Fibroblast of skin of left quadriceps (primary cell): ENCODE data around the gene RAP1GAP2.
"Not testable (repeated sequence)": the region's sequence is repeated elsewhere in the genome, so short reads cannot be mapped to it uniquely, and the experiment has no call there.

ENCODE experiments used
- DNase-seq, 2 experiments: peaks; one replicate each; pipeline ENCODE4 v3.0.0-alpha.2; 2013; ENCODE audit warnings: low read depth in 2 of 2

The RAP1GAP2 gene

DNA sequence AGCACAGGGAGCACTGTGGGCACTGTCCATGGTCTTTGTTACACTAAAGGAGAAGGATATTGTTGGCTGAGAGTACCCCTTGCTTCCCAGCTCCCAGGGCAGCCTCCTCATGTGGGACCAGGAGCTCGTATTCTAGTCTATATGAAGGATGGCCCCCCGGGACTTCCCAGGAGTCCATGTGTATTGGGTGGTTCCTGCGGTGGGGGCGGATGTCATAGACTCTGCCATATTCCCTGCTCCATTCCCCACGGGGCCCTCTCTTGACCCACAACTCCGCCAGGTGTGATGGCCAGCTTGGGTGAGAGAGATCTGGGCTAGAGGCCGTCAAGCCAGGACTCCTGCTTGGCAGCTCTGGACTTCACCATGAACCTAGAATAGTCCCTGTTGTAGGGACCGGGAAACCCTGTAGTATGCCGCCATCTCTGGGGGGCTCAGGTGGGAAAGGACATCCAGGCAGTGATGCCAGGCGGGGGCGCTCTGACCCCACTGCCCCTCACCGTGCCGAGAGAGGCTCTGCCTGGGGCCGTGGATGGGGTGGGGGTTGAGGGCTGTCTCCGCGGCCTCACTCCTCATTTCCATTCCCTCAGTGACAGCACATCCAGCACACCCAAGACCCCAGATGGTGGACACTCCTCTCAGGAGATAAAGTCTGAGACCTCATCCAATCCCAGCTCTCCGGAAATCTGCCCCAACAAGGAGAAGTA lies 229.3 kb downstream of the RAP1GAP2 start:
- DNase-seq = no peak

- DNase-seq = no peak
Measured at GRCh38 chr17:3026125-3026855, 230.1 kb downstream of the RAP1GAP2 start.

DNA sequence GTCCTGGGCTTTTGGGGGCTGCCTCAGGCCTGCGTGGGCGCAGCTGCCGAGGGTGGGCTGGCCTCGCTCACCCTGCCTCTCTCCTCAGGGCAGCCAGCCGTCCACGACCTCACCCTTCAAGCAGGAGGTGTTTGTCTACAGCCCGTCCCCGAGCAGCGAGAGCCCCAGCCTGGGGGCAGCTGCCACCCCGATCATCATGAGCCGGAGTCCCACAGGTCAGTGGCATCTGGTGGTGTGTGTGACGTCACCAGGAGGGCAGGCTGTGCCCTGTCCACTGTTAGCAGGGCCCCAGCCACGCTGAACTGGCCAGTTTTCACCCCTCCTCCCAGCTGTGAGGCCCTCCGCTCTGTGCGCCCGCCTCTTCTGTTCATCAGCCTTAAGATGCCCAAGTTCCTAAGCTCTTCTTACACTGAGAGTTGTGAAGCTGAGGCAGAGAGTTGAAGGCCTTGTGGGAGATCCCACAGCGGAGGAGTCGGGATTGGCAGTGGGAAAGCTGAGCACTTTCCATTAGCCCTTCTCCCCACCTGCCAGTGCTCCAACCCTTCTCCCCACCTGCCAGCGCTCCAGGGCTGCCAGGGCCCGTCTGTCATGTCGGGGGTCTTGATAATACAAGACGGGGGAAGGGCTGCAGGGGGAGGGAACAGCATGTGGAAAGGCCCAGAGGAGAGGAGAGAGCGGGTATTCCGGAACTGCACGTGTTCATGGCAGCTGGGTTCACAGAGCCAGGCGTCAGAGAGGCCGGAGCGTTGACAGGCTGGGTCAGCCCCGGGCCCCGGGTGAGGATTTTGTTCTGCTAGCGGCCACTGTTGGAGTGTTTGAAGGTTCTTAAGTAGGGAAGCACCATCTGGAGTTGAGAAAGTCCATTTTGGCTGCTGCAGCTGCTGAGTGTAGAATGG lies 230.9 kb downstream of the RAP1GAP2 start:
- DNase-seq = no peak

GRCh38 chr17:3027786-3028532 lies 231.7 kb downstream of the RAP1GAP2 start:
- no peak for DNase-seq

DNA sequence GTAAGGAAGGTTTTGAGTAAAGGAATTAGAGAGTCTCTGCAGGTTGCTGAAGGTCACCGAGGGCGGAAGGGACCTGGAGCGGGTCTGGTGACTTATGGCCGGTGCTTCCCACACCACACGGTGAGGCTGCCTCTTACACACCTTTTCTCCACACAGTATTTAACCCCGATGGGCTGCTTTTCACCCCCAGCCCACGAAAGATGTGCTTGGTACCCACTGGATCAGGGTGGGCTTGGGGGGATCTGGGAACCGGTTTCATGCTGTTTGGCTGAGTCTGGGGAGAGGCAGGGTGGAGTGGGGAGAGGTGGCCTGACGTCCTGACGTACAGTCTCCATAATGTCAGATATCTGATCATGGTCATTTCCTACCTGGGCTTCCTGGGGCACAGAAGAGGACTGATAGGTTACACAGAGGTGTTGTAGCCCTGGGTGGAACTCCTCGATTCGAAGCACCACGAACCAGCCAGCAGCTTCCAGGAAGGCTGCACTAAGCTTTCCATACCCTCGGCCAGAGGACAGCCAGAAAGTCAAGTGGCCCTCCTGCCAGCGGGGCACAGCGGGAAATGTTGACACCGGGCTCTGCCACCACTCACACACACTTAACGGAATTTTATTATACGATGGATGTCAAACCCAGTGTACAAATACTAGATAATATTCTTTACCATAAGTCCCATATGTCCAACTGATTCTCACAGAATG lies 233.1 kb downstream of the RAP1GAP2 start:
- no peak for DNase-seq

DNA sequence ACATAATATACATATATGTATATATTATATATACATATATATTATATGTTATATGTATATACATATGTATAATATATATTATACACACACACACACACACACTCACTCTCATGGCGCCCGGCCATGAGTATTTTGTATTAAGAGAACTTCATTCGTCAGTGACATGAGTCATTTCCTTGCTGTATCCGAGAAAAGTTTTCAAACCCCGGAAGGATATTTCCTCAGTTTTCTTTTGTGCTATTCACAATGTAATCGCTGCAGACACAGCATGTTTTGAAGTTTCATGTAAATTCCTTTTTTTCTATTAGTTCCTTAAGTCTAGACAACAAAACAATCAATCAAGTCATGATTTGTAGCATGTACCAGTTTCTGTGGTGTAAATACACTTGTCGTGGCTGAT lies 233.9 kb downstream of the RAP1GAP2 start:
- DNase-seq = peak; percentile 39 to 40

DNA sequence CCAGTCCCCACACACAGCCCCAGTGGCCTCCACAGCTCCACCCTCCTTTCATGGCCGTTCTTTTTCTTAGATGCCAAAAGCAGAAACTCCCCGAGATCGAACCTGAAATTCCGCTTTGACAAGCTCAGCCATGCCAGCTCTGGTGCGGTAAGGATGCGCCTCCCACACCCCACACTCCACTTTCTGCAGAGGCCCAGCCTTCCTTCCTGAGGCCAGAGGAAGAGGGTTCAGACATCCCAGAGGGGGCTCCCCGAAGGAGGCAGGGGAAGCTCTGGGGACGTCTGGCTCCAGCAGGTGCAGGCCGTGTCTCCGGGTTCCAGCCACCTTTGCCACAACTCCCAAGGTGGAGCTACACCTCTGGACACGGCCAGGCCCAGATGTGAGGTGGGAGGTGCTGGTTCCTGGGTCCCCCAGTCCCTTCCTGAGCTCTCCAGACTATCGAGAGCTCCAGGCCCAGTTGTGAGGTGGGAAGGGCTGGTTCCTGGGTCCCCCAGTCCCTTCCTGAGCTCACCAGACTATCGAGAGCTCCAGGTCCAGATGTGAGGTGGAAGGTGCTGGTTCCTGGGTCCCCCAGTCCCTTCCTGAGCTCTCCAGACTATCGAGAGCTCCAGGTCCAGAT lies 234.7 kb downstream of the RAP1GAP2 start:
- DNase-seq = not testable (repeated sequence)

GRCh38 chr17:3032258-3033247 lies 236.3 kb downstream of the RAP1GAP2 start:
- no peak for DNase-seq

- DNase-seq = no peak
Measured at GRCh38 chr17:3033248-3033640, 237.0 kb downstream of the RAP1GAP2 start.

DNA sequence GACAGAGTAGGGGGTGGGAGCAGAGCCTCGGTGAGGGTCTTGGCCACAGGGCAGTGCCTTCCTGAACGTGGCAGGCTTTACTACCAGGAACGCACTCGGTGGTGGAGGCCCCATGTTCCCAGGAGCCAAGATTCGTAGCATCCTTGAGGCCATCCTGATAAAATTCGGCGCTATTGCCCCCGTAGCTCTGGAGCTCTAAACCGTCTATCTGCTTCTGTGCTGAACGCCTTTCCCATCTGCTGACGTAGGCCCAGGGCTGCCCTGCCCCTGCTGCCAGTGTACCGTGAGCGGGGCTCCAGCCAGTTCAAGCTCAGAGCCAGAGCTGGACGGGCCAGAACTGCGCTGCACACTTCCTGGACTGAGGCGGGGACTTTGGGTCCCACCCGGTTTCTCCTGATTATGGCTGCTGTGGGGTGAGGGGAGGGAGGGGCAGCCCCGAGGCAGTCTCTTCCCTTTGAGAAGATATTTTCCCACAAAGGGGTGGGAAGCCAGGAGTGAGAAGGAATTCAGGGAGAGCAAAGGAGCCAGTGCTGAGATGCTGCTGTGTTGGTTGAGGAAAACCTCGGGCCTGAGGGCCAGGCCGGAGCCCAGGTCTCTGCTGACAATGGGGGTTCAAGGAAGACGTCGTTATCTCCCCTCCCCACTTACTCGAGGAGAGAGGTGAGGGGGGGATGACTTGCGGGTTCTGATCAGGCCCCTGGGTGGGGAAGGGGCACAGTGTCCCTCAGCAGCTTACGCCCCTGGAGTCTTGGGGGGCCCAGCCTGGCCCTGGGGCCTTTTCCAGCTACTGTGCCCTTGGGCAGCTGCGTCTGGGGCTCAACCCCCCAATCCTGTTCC lies 237.7 kb downstream of the RAP1GAP2 start:
- no peak for DNase-seq

DNA sequence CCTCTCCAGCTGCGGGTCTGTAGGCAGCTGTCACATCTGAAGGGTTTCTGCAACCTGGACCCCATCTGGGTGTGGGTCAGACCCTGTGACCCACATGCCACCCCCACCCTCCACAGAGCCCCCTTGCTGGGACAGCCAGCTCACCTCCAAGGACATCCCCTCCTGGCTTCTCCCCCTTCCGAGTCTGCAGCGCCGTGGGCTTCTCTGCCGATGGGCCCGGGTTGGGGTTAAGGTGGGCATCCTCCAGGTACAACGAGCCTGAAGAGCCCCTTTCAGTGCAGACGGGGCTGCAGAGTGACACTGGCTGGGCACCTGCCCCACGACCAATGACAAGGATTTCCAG lies 238.3 kb downstream of the RAP1GAP2 start:
- DNase-seq = no peak

- no peak for DNase-seq
Measured at GRCh38 chr17:3035256-3035967, 239.2 kb downstream of the RAP1GAP2 start.

GRCh38 chr17:3035968-3036280 lies 239.7 kb downstream of the RAP1GAP2 start:
- no peak for DNase-seq

- DNase-seq = no peak
Measured at GRCh38 chr17:3036800-3037199, 240.6 kb downstream of the RAP1GAP2 start.

GRCh38 chr17:3037259-3037658 lies 241.0 kb downstream of the RAP1GAP2 start:
- no peak for DNase-seq

- no peak for DNase-seq
Measured at GRCh38 chr17:3038941-3039340, 242.7 kb downstream of the RAP1GAP2 start.

- no peak for DNase-seq
Measured at GRCh38 chr17:3039736-3040135, 243.5 kb downstream of the RAP1GAP2 start.

- no peak for DNase-seq
Measured at GRCh38 chr17:3040882-3041281, 244.6 kb downstream of the RAP1GAP2 start.
